Measurements from ENCODE around the gene GLI1. TPM values are rescaled to one million over a fixed set of nuclear protein-coding genes. Genes with fewer than 3 reads are reported as not detected.
"Not testable (repeated sequence)": the region's sequence is repeated elsewhere in the genome, so short reads cannot be mapped to it uniquely, and the experiment has no call there.

GLI1 gene
- total and polyA plus RNA-seq, 2 donors, result 11.5 TPM

- no peaks in the 10 kb centered on the region for H3K4me1 ChIP-seq (ENCODE audit: insufficient read depth)
- H3K36me3 ChIP-seq (ENCODE audit: insufficient read depth), result peaks cover 2% of the 10 kb centered on the region
Measured at GRCh38 chr12:57496822-57497221, 37.2 kb downstream of the GLI1 start.

GRCh38 chr12:57497223-57498131 lies 37.9 kb downstream of the GLI1 start:
- no peak for DNase-seq (ENCODE audit: extremely low spot score)
- Histone ChIP-seq H3K4me1 (ENCODE audit: insufficient read depth) (no peaks in the 10 kb centered on the region), H3K4me3 (ENCODE audit: low read depth, low read length) (no peak overlapping the region), H3K27ac (ENCODE audit: low read depth) (no peak overlapping the region), H3K36me3 (ENCODE audit: insufficient read depth) (peaks cover 3% of the 10 kb centered on the region)
- 93% methylated on average over 12 of the region's 12 CpGs for WGBS

More at GRCh38 chr12:57496822-57497221, 37.2 kb downstream of the GLI1 start:
- Histone ChIP-seq H3K27ac (ENCODE audit: low read depth) (no peak overlapping the region), H3K4me3 (ENCODE audit: low read depth, low read length) (no peak overlapping the region)
- DNase-seq (ENCODE audit: extremely low spot score), result no peak

- peaks cover 1% of the 10 kb centered on the region for H3K36me3 ChIP-seq (ENCODE audit: insufficient read depth)
- no peak for DNase-seq (ENCODE audit: extremely low spot score)
- WGBS, result 81% methylated on average over 9 of the region's 9 CpGs
Measured at GRCh38 chr12:57498132-57498502, 38.5 kb downstream of the GLI1 start.

GRCh38 chr12:57498571-57498970 lies 39.0 kb downstream of the GLI1 start:
- H3K4me3 ChIP-seq (ENCODE audit: low read depth, low read length), result no peak overlapping the region
- 92% methylated on average over 4 of the region's 4 CpGs for WGBS
- no peaks in the 10 kb centered on the region for H3K4me1 ChIP-seq (ENCODE audit: insufficient read depth)
- DNase-seq (ENCODE audit: extremely low spot score), result no peak
- H3K36me3 ChIP-seq (ENCODE audit: insufficient read depth), result peaks cover 1% of the 10 kb centered on the region
- H3K27ac ChIP-seq (ENCODE audit: low read depth), result no peak overlapping the region

More at GRCh38 chr12:57498132-57498502, 38.5 kb downstream of the GLI1 start:
- Histone ChIP-seq H3K4me1 (ENCODE audit: insufficient read depth) (no peaks in the 10 kb centered on the region), H3K27ac (ENCODE audit: low read depth) (no peak overlapping the region), H3K4me3 (ENCODE audit: low read depth, low read length) (no peak overlapping the region)

- no peak overlapping the region for H3K4me3 ChIP-seq (ENCODE audit: low read depth, low read length)
- no peaks in the 10 kb centered on the region for H3K4me1 ChIP-seq (ENCODE audit: insufficient read depth)
- H3K36me3 ChIP-seq (ENCODE audit: insufficient read depth), result peaks cover 1% of the 10 kb centered on the region
- 96% methylated on average over 11 of the region's 11 CpGs for WGBS
- no peak for DNase-seq (ENCODE audit: extremely low spot score)
- H3K27ac ChIP-seq (ENCODE audit: low read depth), result no peak overlapping the region
Measured at GRCh38 chr12:57500213-57500612, 40.6 kb downstream of the GLI1 start.

- H3K4me1 ChIP-seq (ENCODE audit: insufficient read depth); H3K27ac ChIP-seq (ENCODE audit: low read depth); DNase-seq (ENCODE audit: extremely low spot score); H3K4me3 ChIP-seq (ENCODE audit: low read depth, low read length); H3K36me3 ChIP-seq (ENCODE audit: insufficient read depth): not testable (repeated sequence)
- 96% methylated on average over 22 of the region's 22 CpGs for WGBS
Measured at GRCh38 chr12:57502311-57502969, 42.9 kb downstream of the GLI1 start.

- H3K4me1 ChIP-seq (ENCODE audit: insufficient read depth); H3K4me3 ChIP-seq (ENCODE audit: low read depth, low read length); H3K36me3 ChIP-seq (ENCODE audit: insufficient read depth); DNase-seq (ENCODE audit: extremely low spot score); H3K27ac ChIP-seq (ENCODE audit: low read depth): not testable (repeated sequence)
- WGBS, result 97% methylated on average over 4 of the region's 4 CpGs
Measured at GRCh38 chr12:57506541-57506940, 47.0 kb downstream of the GLI1 start.

- not testable (repeated sequence) for H3K27ac ChIP-seq (ENCODE audit: low read depth); H3K4me1 ChIP-seq (ENCODE audit: insufficient read depth); H3K4me3 ChIP-seq (ENCODE audit: low read depth, low read length); H3K36me3 ChIP-seq (ENCODE audit: insufficient read depth); DNase-seq (ENCODE audit: extremely low spot score)
- 96% methylated on average over 22 of the region's 28 CpGs for WGBS
Measured at GRCh38 chr12:57507796-57508195, 48.2 kb downstream of the GLI1 start.

GRCh38 chr12:57511161-57511560 lies 51.6 kb downstream of the GLI1 start:
- Histone ChIP-seq H3K4me1 (ENCODE audit: insufficient read depth) (no peaks in the 10 kb centered on the region), H3K27ac (ENCODE audit: low read depth) (no peak overlapping the region), H3K4me3 (ENCODE audit: low read depth, low read length) (no peak overlapping the region), H3K36me3 (ENCODE audit: insufficient read depth) (peaks cover 6% of the 10 kb centered on the region)
- WGBS, result 97% methylated on average over 4 of the region's 4 CpGs
- DNase-seq (ENCODE audit: extremely low spot score), result no peak

- H3K4me1 ChIP-seq (ENCODE audit: insufficient read depth), result no peaks in the 10 kb centered on the region
- 93% methylated on average over 7 of the region's 7 CpGs for WGBS
- peaks cover 6% of the 10 kb centered on the region for H3K36me3 ChIP-seq (ENCODE audit: insufficient read depth)
- no peak overlapping the region for H3K27ac ChIP-seq (ENCODE audit: low read depth)
- no peak overlapping the region for H3K4me3 ChIP-seq (ENCODE audit: low read depth, low read length)
- no peak for DNase-seq (ENCODE audit: extremely low spot score)
Measured at GRCh38 chr12:57511588-57512325, 52.2 kb downstream of the GLI1 start.

GRCh38 chr12:57512665-57513064 lies 53.1 kb downstream of the GLI1 start:
- no peak for DNase-seq (ENCODE audit: extremely low spot score)
- Histone ChIP-seq H3K27ac (ENCODE audit: low read depth) (no peak overlapping the region), H3K36me3 (ENCODE audit: insufficient read depth) (peaks cover 6% of the 10 kb centered on the region), H3K4me1 (ENCODE audit: insufficient read depth) (no peaks in the 10 kb centered on the region), H3K4me3 (ENCODE audit: low read depth, low read length) (no peak overlapping the region)
- 91% methylated on average over 6 of the region's 6 CpGs for WGBS

GRCh38 chr12:57513266-57513665 lies 53.7 kb downstream of the GLI1 start:
- Histone ChIP-seq H3K36me3 (ENCODE audit: insufficient read depth) (peaks cover 6% of the 10 kb centered on the region), H3K4me3 (ENCODE audit: low read depth, low read length) (no peak overlapping the region), H3K4me1 (ENCODE audit: insufficient read depth) (no peaks in the 10 kb centered on the region), H3K27ac (ENCODE audit: low read depth) (no peak overlapping the region)
- 95% methylated on average over 5 of the region's 5 CpGs for WGBS
- DNase-seq (ENCODE audit: extremely low spot score), result no peak

GRCh38 chr12:57513677-57514076 lies 54.1 kb downstream of the GLI1 start:
- 98% methylated on average over 6 of the region's 6 CpGs for WGBS
- not testable (repeated sequence) for H3K27ac ChIP-seq (ENCODE audit: low read depth); DNase-seq (ENCODE audit: extremely low spot score); H3K4me3 ChIP-seq (ENCODE audit: low read depth, low read length); H3K36me3 ChIP-seq (ENCODE audit: insufficient read depth); H3K4me1 ChIP-seq (ENCODE audit: insufficient read depth)

Measured in urinary bladder (tissue), 4 donors.